Panc1 (cell line): Measurements from ENCODE around the gene ACOT13.

ENCODE experiments used
- POLR2AphosphoS5 ChIP-seq: IDR thresholded peaks from 2 replicates; pipeline ENCODE4 v1.6.1; 2012; ENCODE audit warnings: mild to moderate bottlenecking, low read depth, low read length, moderate library complexity
- TF ChIP-seq, protein P1 (sequence below): fragments of 450-650 bp; IDR thresholded peaks from 2 replicates; pipeline ENCODE4 v1.5.1; 2017; ENCODE audit warnings: mild to moderate bottlenecking

DNA sequence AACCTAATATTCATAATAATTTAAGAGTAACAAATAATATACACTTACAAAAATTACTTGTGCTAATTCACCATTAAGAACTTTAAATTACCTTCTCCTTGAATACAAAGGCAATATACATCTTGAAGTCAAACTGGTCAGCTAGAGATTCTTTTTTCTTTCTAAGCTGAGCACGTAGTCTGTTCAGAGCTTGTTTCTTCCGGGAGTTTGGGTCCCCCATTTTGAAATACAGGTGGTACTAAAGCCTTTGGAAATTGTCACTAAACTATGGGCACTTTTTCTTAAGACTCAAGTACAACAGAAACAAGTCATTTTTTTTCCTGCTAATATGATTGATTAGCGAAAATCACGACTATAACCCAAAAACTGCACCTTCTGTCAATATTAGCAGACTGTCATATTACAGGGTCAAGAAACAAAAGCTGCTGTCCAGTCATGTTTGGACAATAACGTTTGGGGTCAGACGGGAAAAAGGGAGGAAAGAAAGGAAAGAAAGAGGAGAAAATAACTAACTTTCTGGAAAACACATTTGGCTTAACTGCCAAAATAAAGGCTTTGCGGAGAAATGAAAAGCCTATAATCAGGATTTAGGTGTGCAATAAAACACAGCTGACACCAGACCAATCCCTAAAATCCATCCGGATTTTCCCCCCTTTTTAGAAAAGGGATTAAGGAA is 51.7 kb downstream of the ACOT13 start:
- no peak for TF ChIP-seq POLR2AphosphoS5
- TF ChIP-seq, protein P1, sequence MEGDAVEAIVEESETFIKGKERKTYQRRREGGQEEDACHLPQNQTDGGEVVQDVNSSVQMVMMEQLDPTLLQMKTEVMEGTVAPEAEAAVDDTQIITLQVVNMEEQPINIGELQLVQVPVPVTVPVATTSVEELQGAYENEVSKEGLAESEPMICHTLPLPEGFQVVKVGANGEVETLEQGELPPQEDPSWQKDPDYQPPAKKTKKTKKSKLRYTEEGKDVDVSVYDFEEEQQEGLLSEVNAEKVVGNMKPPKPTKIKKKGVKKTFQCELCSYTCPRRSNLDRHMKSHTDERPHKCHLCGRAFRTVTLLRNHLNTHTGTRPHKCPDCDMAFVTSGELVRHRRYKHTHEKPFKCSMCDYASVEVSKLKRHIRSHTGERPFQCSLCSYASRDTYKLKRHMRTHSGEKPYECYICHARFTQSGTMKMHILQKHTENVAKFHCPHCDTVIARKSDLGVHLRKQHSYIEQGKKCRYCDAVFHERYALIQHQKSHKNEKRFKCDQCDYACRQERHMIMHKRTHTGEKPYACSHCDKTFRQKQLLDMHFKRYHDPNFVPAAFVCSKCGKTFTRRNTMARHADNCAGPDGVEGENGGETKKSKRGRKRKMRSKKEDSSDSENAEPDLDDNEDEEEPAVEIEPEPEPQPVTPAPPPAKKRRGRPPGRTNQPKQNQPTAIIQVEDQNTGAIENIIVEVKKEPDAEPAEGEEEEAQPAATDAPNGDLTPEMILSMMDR, result no peak
